GM12872 (cell line): ENCODE results near the gene C3orf22.

Experiments
- CTCF ChIP-seq: IDR thresholded peaks from 3 replicates; pipeline ENCODE4 v1.5.1; 2011; ENCODE audit warnings: low read depth, mild to moderate bottlenecking, low read length, moderate library complexity; ENCODE audit not compliant: insufficient read depth

The C3orf22 gene

GRCh38 chr3:126521122-126521891 is 37.4 kb downstream of the C3orf22 start:
- TF ChIP-seq CTCF: no peak

GRCh38 chr3:126519506-126520455 is 39.0 kb downstream of the C3orf22 start:
- TF ChIP-seq CTCF: no peak

GRCh38 chr3:126518779-126519177 is 40.0 kb downstream of the C3orf22 start:
- TF ChIP-seq CTCF: no peak

- TF ChIP-seq CTCF: no peak
Measured at GRCh38 chr3:126517986-126518778, 40.5 kb downstream of the C3orf22 start.

GRCh38 chr3:126517291-126517951 is 41.3 kb downstream of the C3orf22 start, which contains the start of gene UROC1:
UROC1 (minus strand) TSS chr3:126517773; CDS start chr3:126517719, 54 bp downstream.
- no peak for TF ChIP-seq CTCF

GRCh38 chr3:126516936-126517290 is 41.8 kb downstream of the C3orf22 start:
- TF ChIP-seq CTCF: no peak
